HG03571 (cell line): ENCODE data around the gene ILRUN.
"Not testable (repeated sequence)": the region's sequence is repeated elsewhere in the genome, so short reads cannot be mapped to it uniquely, and the experiment has no call there.

Experiments used
- ATAC-seq: cut with Tn5 transposase; IDR thresholded peaks from one replicate; pipeline ENCODE4 v1.9.1; 2021; ENCODE audit not compliant: unreplicated experiment

Gene ILRUN

GRCh38 chr6:34697904-34698559 lies 1.5 kb upstream of the ILRUN start:
- ATAC-seq = no peak

- no peak for ATAC-seq
Measured at GRCh38 chr6:34697544-34697836, 923 bp upstream of the ILRUN start.

- ATAC-seq = peak; percentile 31
Measured at GRCh38 chr6:34696189-34696738, 303 bp downstream of the ILRUN start.

GRCh38 chr6:34695729-34696188 lies 808 bp downstream of the ILRUN start:
- ATAC-seq = no peak

GRCh38 chr6:34692280-34692679 lies 4.3 kb downstream of the ILRUN start:
- ATAC-seq = no peak

- no peak for ATAC-seq
Measured at GRCh38 chr6:34689742-34690141, 6.8 kb downstream of the ILRUN start.

GRCh38 chr6:34688956-34689355 lies 7.6 kb downstream of the ILRUN start:
- no peak for ATAC-seq

GRCh38 chr6:34684919-34685318 lies 11.6 kb downstream of the ILRUN start:
- no peak for ATAC-seq

GRCh38 chr6:34684364-34684763 lies 12.2 kb downstream of the ILRUN start:
- no peak for ATAC-seq

GRCh38 chr6:34680802-34681515 lies 15.6 kb downstream of the ILRUN start:
- no peak for ATAC-seq

- not testable (repeated sequence) for ATAC-seq
Measured at GRCh38 chr6:34680313-34680712, 16.3 kb downstream of the ILRUN start.

- no peak for ATAC-seq
Measured at GRCh38 chr6:34679552-34680253, 16.9 kb downstream of the ILRUN start.

- no peak for ATAC-seq
Measured at GRCh38 chr6:34676140-34676539, 20.4 kb downstream of the ILRUN start.

GRCh38 chr6:34674930-34675329 lies 21.6 kb downstream of the ILRUN start:
- not testable (repeated sequence) for ATAC-seq

GRCh38 chr6:34674268-34674639 lies 22.3 kb downstream of the ILRUN start:
- ATAC-seq = no peak

- ATAC-seq = no peak
Measured at GRCh38 chr6:34673064-34673463, 23.5 kb downstream of the ILRUN start.

GRCh38 chr6:34672657-34673043 lies 23.9 kb downstream of the ILRUN start:
- ATAC-seq = no peak

- ATAC-seq = peak; percentile 71
Measured at GRCh38 chr6:34671801-34672656, 24.5 kb downstream of the ILRUN start.

GRCh38 chr6:34671367-34671766 lies 25.2 kb downstream of the ILRUN start:
- ATAC-seq = no peak

GRCh38 chr6:34668799-34669198 lies 27.8 kb downstream of the ILRUN start:
- not testable (repeated sequence) for ATAC-seq
